NCI-H2196 treated with DMSO at 0.1 percent for 48 hours (cell line): ENCODE data around the gene TXNRD1.
"Not testable (repeated sequence)": the region's sequence is repeated elsewhere in the genome, so short reads cannot be mapped to it uniquely, and the experiment has no call there.

ENCODE experiments used
- DNase-seq: peaks from one replicate; lab custom pipeline; 2025; ENCODE audit not compliant: unreplicated experiment; lab: John Stamatoyannopoulos, UW

The TXNRD1 gene

GRCh38 chr12:104279164-104279563 lies 63.6 kb downstream of the TXNRD1 start:
- no peak for DNase-seq

- DNase-seq, result no peak
Observed at GRCh38 chr12:104280111-104280510, 64.5 kb downstream of the TXNRD1 start.

DNA sequence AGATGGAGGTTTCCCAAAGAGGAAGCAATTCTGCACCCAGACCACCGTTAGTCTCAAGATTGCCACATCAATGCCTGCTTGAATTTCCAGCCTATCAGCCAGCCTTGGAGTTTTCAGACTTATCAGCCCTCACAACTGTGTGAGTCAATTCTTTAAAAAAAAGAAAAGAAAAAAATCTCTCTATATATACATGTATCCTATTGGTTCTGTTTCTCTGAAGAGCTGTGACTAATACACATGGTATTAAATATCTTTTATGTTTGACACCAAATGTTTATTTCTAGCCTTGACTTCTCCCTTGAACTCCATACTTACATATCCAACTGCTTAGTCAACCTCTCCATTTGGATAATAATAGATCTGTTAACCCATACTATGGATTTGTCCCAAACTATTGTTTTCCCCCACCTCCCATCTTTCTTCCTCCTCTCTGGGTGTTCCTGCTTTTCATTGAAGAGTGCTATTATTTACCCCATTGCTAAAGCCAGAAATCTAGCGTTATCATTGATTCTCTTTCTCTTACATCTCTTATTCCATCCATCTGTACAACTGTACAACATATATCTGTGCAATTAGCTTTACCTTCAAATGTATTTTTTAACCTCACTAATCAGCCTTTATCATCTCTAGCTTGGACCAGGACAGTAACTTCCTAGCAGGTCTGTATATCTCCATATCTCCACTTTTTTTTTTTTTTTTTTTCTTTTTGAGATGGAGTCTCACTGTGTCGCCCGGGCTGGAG lies 65.3 kb downstream of the TXNRD1 start:
- DNase-seq, result no peak

- DNase-seq, result no peak
Observed at GRCh38 chr12:104281636-104282035, 66.1 kb downstream of the TXNRD1 start.

GRCh38 chr12:104282109-104282508 lies 66.5 kb downstream of the TXNRD1 start:
- no peak for DNase-seq

DNA sequence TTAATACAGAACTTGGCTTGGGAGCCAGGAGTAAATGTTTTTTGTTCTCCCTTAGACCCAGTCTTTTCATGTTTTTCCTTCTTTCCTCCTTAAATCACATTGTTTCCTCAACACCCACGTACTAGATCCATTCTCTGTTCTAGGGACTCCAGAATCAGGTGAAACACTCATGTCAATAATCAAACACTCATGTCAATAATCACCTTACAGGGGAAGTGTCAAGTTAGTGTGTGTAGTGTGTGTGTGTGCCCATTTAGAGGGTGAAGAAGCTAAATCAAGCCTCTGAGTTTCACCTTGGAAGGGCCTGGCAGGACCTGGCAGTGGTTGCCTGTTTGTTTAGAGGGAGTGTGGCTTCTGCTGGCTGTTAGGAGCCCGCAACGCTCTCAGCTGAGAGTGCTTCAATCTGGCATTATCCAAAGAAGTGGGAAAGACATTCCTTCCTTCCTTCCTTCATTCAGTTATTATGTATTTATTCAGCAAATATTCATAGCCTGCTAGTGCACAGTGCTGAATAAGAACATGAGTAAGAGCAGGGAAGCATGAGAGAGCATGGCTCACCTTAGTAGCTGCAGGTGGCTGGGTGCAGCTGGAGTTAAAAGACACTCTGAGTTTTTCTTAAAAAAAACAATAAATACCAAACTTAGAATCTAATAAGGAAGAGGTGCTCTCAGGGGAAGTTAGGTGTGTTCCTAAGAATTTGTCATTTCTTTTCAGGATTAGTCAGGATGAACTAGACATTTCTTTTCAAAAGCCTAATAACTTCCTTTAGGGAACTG lies 70.3 kb downstream of the TXNRD1 start:
- peak; percentile 30 for DNase-seq

GRCh38 chr12:104286516-104287482 lies 71.2 kb downstream of the TXNRD1 start:
- DNase-seq, result peak; percentile 92

GRCh38 chr12:104288635-104289274 lies 73.2 kb downstream of the TXNRD1 start:
- peak; percentile 68 for DNase-seq

DNA sequence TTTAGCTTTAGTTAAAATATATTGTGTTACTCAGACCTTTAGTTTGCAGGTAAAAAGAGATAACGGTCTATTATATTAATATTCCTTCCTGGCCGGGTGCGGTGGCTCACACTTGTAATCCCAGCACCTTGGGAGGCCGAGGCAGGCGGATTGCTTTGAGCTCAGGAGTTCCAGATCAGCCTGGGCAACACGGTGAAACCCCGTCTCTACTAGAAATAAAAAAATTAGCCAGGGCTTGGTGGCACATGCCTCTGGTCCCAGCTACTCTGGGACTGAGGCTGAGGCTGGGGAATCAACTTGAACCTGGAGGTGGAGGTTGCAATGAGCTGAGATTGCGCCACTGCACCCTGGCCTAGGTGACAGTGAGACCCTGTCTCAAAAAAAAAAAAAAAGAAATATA lies 74.7 kb downstream of the TXNRD1 start:
- DNase-seq, result no peak

DNA sequence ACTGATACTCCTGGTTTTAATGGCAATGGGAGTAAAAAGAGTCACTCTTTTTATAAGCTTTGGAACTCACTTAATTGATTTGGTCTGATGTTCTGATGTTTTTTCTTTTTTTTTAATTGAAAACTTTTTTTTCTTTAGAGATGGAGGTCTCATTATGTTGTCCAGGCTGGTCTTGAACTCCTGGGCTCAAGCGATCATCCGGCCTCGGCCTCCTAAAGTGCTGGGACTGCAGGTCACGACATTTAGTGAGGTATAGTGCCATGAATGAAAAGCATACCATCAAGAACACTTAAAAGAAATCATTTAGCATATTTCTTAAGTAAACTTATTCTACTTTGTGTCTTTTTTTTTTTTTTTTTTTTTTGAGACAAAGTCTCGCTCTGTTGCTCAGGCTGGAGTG lies 75.3 kb downstream of the TXNRD1 start:
- DNase-seq, result no peak

- no peak for DNase-seq
Observed at GRCh38 chr12:104291867-104292524, 76.4 kb downstream of the TXNRD1 start.

- no peak for DNase-seq
Observed at GRCh38 chr12:104292872-104293794, 77.6 kb downstream of the TXNRD1 start.

GRCh38 chr12:104294158-104294859 lies 78.7 kb downstream of the TXNRD1 start:
- DNase-seq, result not testable (repeated sequence)

GRCh38 chr12:104294927-104295668 lies 79.5 kb downstream of the TXNRD1 start:
- no peak for DNase-seq

DNA sequence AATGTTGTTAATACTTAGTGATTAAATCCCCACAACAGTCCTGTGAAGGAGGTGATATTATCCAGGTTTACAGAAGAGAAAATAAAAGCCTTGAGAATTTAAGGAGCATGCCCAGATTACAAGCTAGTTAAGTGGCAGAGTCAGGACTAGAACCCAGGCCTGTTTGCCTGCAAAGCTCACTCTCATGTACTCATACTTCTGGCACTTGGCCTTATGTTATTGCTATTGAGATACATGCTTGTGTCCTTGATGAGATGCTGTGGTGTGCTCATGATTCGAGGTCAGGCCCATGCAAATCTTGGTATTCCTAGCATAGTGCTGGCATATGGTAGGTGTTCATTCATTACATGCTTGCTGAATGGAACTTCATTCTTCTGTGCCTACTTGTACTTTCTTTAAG lies 80.4 kb downstream of the TXNRD1 start:
- DNase-seq, result no peak

DNA sequence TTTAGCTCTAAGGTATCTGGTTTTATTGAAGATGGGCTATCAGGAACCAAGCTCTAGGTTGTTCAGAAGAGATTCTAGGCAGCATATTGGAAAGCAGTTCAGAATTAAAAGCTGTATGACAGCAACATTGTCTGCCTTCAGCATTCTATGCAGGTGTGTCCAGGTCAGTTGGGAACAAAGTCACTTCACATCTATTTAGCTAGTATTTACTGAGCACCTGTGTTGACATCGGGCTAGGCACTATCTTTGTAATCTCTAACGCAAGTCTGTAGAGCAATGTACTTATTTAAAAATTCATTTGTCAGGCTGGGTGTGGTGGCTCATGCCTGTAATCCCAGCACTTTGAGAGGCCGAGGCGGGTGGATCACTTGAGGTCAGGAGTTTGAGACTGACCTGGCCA lies 81.1 kb downstream of the TXNRD1 start:
- DNase-seq, result no peak

- no peak for DNase-seq
Observed at GRCh38 chr12:104297477-104298113, 82.0 kb downstream of the TXNRD1 start.
